ENCODE data around the gene EVA1A. TPM values are rescaled to one million over a fixed set of nuclear protein-coding genes. Genes with fewer than 3 reads are reported as not detected.

Gene EVA1A
- total RNA-seq, 3 donors from 2014 or later (not counting 1 experiment from before 2014, with no cell fraction given), result not detected

- Mint-ChIP-seq H3K27ac (no peak overlapping the region), H3K36me3 (no peaks in the 10 kb centered on the region), H3K27me3 (ENCODE audit: low read depth in 2 of 2) (peaks cover 13 to 14% of the 10 kb centered on the region in 2 donors), H3K9me3 (no peaks in the 10 kb centered on the region), H3K4me1 (peaks cover 0 to 5% of the 10 kb centered on the region in 2 donors), H3K4me3 (no peak overlapping the region)
- Histone ChIP-seq H3K27me3 (ENCODE audit: control insufficient read depth, insufficient read depth, low read length) (no peaks in the 10 kb centered on the region), H3K9me3 (ENCODE audit: control insufficient read depth, insufficient read depth, low read length) (no peaks in the 10 kb centered on the region), H3K4me1 (ENCODE audit: control insufficient read depth, insufficient read depth, low read length) (no peaks in the 10 kb centered on the region), H3K36me3 (ENCODE audit: control insufficient read depth, insufficient read depth, low read length) (no peaks in the 10 kb centered on the region), H3K4me3 (ENCODE audit: low read length) (no peak overlapping the region), H3K27ac (ENCODE audit: low read length) (no peak overlapping the region)
- intact Hi-C loops (cut with micrococcal nuclease), result no loop called here
- ATAC-seq (no peak), DNase-seq (no peak)
- WGBS (ENCODE audit: insufficient coverage), result 91% methylated on average over 1 of the region's 2 CpGs
- TF ChIP-seq, protein P1, sequence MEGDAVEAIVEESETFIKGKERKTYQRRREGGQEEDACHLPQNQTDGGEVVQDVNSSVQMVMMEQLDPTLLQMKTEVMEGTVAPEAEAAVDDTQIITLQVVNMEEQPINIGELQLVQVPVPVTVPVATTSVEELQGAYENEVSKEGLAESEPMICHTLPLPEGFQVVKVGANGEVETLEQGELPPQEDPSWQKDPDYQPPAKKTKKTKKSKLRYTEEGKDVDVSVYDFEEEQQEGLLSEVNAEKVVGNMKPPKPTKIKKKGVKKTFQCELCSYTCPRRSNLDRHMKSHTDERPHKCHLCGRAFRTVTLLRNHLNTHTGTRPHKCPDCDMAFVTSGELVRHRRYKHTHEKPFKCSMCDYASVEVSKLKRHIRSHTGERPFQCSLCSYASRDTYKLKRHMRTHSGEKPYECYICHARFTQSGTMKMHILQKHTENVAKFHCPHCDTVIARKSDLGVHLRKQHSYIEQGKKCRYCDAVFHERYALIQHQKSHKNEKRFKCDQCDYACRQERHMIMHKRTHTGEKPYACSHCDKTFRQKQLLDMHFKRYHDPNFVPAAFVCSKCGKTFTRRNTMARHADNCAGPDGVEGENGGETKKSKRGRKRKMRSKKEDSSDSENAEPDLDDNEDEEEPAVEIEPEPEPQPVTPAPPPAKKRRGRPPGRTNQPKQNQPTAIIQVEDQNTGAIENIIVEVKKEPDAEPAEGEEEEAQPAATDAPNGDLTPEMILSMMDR (IDR thresholded peaks at IDR 0.05), result no peak
Measured at GRCh38 chr2:75549401-75550253, 11.1 kb downstream of the EVA1A start.

DNA sequence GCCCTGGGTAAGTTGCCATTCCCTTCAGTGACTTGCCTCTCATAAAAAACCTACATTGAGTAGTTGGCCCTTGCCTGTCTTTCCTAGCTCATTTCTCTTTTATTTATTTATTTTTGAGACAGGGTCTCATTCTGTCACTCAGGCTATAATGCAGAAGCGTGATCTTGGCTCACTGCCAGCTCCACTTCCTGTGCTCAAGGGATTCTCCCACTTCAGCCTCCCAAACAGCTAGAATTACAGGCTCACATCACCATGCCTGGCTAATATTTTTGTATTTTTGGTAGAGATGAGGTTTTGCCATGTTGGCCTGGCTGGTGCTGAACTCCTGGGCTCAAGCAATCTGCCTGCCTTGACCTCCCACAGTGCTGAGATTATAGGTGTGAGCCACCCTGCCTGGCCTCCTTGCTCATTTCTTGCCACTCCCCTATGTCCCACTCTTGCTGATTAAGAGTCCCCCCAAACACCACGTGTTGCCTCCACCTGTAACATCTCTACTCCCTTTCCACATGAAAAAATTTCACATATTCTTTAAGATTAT is 12.6 kb downstream of the EVA1A start:
- Histone ChIP-seq H3K36me3 (ENCODE audit: control insufficient read depth, insufficient read depth, low read length) (no peaks in the 10 kb centered on the region), H3K9me3 (ENCODE audit: control insufficient read depth, insufficient read depth, low read length) (no peaks in the 10 kb centered on the region), H3K27ac (ENCODE audit: low read length) (no peak overlapping the region), H3K4me3 (ENCODE audit: low read length) (no peak overlapping the region), H3K4me1 (ENCODE audit: control insufficient read depth, insufficient read depth, low read length) (no peaks in the 10 kb centered on the region), H3K27me3 (ENCODE audit: control insufficient read depth, insufficient read depth, low read length) (no peaks in the 10 kb centered on the region)
- peak in 1 of 2 donors; percentile 42 for DNase-seq
- Mint-ChIP-seq H3K27me3 (ENCODE audit: low read depth in 2 of 2) (peaks cover 13 to 14% of the 10 kb centered on the region in 2 donors), H3K36me3 (no peaks in the 10 kb centered on the region), H3K4me3 (no peak overlapping the region), H3K27ac (no peak overlapping the region), H3K4me1 (peaks cover 0 to 5% of the 10 kb centered on the region in 2 donors), H3K9me3 (no peaks in the 10 kb centered on the region)
- TF ChIP-seq, protein P1 (IDR thresholded peaks at IDR 0.05), result no peak
- no peak for ATAC-seq
- 41% methylated on average over 2 of the region's 2 CpGs for WGBS (ENCODE audit: insufficient coverage)
- intact Hi-C loops (cut with micrococcal nuclease), result no loop called here

- 60% methylated on average over 4 of the region's 4 CpGs for WGBS (ENCODE audit: insufficient coverage)
- DNase-seq (no peak), ATAC-seq (no peak)
- Histone ChIP-seq H3K9me3 (ENCODE audit: control insufficient read depth, insufficient read depth, low read length) (no peaks in the 10 kb centered on the region), H3K27me3 (ENCODE audit: control insufficient read depth, insufficient read depth, low read length) (no peaks in the 10 kb centered on the region), H3K27ac (ENCODE audit: low read length) (no peak overlapping the region), H3K4me1 (ENCODE audit: control insufficient read depth, insufficient read depth, low read length) (no peaks in the 10 kb centered on the region), H3K36me3 (ENCODE audit: control insufficient read depth, insufficient read depth, low read length) (no peaks in the 10 kb centered on the region), H3K4me3 (ENCODE audit: low read length) (no peak overlapping the region)
- Mint-ChIP-seq H3K27ac (no peak overlapping the region), H3K36me3 (no peaks in the 10 kb centered on the region), H3K27me3 (ENCODE audit: low read depth in 2 of 2) (peaks cover 11 to 13% of the 10 kb centered on the region in 2 donors), H3K9me3 (peaks cover 0 to 2% of the 10 kb centered on the region in 2 donors), H3K4me1 (peaks cover 0 to 5% of the 10 kb centered on the region in 2 donors), H3K4me3 (no peak overlapping the region)
- intact Hi-C loops (cut with micrococcal nuclease), result no loop called here
- TF ChIP-seq, protein P1 (IDR thresholded peaks at IDR 0.05), result no peak
Measured at GRCh38 chr2:75547345-75548035, 13.2 kb downstream of the EVA1A start.
